GM12872 (cell line): ENCODE data around the gene NEDD4L.

Experiments
- TF ChIP-seq, protein P1 (sequence below): IDR thresholded peaks from 3 replicates; pipeline ENCODE4 v1.5.1; 2011; ENCODE audit warnings: low read depth, mild to moderate bottlenecking, low read length, moderate library complexity; ENCODE audit not compliant: insufficient read depth

The NEDD4L gene

DNA sequence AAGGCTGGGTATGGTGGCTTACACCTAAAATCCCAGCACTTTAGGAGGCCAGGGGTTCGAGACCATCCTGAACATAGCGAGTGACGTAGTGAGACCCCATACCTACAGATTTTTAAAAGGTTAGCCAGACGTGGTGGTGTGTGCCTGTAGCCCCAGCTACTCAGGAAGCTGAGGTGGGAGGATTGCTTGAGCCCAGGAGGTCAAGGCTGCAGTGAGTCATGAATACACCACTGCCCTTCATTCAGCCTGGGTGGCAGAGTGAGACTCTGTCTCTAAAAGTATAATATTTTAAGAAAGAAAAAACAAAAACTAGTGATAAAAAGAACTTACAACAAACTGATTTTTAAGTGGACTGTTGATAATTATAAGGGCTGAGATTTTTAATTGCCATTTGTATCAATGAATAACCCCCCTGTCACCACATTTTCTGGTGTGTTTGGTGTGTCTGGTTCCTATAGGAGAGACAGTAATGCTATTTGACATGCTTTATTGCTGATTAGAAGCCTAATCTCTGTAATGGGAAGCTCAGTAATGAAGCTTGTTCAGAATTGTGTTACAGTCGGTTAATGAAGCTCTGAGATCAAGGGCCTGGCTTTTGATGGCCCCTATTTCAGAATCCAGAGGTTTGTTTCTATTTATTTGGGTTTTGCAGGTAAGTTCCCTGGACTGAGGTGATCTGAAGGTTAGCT, 147.0 kb downstream of the NEDD4L start:
- TF ChIP-seq, protein P1, sequence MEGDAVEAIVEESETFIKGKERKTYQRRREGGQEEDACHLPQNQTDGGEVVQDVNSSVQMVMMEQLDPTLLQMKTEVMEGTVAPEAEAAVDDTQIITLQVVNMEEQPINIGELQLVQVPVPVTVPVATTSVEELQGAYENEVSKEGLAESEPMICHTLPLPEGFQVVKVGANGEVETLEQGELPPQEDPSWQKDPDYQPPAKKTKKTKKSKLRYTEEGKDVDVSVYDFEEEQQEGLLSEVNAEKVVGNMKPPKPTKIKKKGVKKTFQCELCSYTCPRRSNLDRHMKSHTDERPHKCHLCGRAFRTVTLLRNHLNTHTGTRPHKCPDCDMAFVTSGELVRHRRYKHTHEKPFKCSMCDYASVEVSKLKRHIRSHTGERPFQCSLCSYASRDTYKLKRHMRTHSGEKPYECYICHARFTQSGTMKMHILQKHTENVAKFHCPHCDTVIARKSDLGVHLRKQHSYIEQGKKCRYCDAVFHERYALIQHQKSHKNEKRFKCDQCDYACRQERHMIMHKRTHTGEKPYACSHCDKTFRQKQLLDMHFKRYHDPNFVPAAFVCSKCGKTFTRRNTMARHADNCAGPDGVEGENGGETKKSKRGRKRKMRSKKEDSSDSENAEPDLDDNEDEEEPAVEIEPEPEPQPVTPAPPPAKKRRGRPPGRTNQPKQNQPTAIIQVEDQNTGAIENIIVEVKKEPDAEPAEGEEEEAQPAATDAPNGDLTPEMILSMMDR: no peak

DNA sequence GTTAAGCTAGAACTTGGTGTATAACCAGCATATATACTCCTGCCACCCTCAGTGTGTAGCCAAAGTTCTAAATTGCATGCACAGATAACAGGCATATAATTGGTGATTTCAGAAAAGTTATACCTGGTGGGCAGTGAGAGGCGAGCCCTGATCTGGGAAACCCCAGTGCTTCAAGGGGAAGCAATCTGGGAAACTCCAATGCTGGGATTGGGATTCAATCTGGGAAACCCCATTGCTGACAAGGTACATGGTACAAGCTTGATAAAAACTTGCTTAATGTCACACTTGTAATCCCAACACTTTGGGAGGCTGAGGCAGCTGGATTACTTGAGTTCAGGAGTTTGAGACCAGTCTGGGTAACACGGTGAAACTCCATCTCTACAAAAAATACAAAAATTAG, 147.6 kb downstream of the NEDD4L start:
- TF ChIP-seq, protein P1: no peak

DNA sequence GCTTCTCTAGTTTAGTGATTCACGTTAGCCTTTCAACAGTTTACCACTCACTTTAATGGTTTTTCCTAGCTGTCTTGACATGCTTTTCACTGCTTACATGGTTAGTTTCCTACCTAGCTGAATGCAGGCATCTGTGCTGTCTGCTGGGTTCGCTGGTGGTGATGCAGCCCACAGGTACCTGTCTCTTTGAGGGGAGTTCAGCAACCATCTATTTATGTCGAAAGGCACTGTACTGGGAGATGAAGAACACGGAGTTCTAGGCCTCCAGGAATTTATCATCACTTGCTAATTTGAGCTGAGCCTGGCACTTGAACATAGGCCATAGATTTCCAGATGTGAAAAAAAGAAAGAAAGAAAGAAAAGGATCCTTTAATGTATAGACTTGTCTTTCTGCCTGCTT, 148.5 kb downstream of the NEDD4L start:
- TF ChIP-seq, protein P1: no peak

DNA sequence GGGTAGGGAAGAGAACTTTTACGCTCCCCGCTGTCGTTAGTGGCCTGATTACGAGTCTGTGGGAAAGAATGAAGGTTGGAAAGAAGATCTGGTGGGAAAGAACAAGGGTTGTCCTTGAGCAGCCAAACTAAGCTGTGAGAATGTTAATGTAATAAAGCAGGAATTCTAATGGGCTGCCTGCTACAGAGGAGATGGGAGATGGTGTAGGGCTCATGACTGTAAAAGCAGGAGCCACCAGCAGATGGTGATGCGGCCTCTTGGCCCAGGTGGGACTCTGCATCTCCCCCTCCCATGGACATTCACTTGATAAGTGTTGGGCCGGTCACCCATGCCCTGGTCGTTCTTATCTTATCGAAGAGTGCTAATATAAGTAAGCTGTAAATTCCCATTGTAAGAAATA, 150.0 kb downstream of the NEDD4L start:
- TF ChIP-seq, protein P1: peak; percentile 19; the same call in 1 of the 3 replicates

DNA sequence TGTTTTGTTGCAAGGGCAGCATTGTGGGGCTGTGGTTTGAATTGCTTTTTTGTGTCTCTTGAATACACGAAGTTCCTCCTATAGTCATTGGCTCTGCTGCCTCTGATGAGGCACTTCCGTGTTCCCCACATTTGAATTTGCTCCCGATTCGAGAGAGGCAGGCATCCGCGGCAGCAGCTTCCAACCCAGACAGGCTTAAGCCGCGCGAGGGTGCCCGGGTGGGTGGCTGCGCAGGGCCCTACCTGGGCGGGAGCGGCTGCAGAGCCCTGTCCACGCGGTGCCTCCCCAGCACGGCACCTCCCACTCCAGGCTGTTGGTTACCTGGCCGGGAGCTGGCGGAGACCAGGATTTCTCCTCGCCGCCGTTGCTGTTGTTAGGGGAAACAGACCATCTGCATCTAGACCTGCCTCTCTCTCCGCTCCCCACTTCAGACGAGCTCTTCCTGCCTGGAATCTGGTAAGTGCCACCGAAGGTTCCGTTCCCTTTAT, 151.3 kb downstream of the NEDD4L start:
- TF ChIP-seq, protein P1: no peak

DNA sequence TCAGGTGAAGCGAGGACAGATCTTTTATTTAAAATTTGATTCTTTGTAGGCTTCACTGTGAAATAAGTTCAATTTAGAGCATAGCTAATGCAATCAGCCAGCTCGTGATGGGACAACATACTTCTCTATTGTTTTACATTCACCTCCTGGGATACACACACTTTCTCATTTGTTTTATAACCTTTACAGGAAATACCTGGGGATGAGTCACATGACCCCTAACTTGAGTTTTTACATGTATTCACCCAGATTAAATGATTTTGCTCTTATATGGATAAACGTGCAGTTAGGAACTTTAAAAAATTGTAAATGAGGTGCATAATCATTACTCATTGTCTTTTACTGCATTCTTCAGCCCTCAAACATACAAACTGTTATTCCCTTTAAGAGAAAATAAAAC, 152.1 kb downstream of the NEDD4L start:
- TF ChIP-seq, protein P1: no peak

DNA sequence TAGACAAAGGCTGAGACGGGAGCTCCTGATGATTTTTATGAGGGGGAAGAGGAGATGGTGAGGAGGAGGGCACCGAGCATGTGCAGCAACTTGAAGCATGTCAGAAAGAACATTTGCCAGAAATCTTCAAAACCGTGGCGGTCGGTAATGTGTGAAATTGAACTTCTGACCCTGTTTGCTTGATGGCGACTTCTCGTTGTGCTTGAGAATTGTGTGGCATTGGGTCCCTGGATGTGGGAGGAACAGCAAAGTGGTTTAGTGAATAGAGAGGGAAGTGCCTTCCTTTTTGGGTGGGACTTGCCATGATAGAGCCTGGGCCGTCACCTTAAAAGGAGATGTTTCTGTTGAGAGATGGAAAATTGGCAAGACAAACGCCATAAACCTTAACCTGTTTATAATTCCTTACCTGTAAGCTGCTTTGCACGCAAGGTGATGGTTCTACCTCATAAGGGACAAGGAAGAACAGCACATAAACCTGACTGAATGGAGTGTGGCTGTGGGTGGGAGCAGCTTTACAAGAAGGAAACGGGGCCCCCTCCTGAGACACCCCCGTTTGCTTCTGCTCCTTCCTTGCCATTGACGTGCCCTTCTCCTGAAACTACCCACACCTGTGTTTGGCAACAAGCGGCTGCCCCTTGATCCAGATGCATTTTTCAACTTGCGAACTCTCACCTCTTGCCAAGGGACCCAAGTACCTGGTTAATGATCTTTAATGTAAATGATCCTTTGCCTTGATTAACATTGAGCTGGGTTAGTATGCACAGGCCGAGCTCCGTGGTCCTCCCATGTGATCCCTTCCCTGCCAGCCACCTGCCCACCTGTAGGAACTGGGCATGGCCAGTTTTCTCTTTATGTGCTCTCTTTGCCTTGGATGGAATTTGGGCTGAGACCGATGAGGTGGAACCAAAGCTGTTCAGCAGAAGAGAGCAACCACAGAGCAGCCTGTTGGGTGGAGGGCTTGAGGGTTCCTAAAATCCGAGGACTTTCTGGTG, 153.2 kb downstream of the NEDD4L start:
- TF ChIP-seq, protein P1: no peak
